Glutamatergic neuron (in vitro differentiated cells): ENCODE measurements around the gene TMEM80. TPM values are rescaled to one million over a fixed set of nuclear protein-coding genes. Genes with fewer than 3 reads are reported as not detected.

Experiments used
- DNase-seq: peaks from one replicate; pipeline ENCODE4 v3.0.0; 2022
- H3K27ac Mint-ChIP-seq: one replicate; pipeline ENCODE4 v1.8.0; 2020; ENCODE audit warnings: mild to moderate bottlenecking, mixed read lengths, inconsistent platforms; ENCODE audit not compliant: unreplicated experiment
- H3K27me3 Mint-ChIP-seq: one replicate; pipeline ENCODE4 v1.8.0; 2020; ENCODE audit warnings: mild to moderate bottlenecking, moderate library complexity, mixed read lengths, inconsistent platforms; ENCODE audit not compliant: unreplicated experiment
- H3K36me3 Mint-ChIP-seq: one replicate; pipeline ENCODE4 v1.8.0; 2020; ENCODE audit warnings: mild to moderate bottlenecking, mixed read lengths, inconsistent platforms; ENCODE audit not compliant: unreplicated experiment
- H3K4me1 Mint-ChIP-seq: one replicate; pipeline ENCODE4 v1.8.0; 2020; ENCODE audit warnings: mild to moderate bottlenecking, low read depth, mixed read lengths, inconsistent platforms; ENCODE audit not compliant: unreplicated experiment
- H3K4me3 Mint-ChIP-seq: one replicate; pipeline ENCODE4 v1.8.0; 2020; ENCODE audit warnings: mild to moderate bottlenecking, mixed read lengths, inconsistent platforms; ENCODE audit not compliant: unreplicated experiment
- H3K9me3 Mint-ChIP-seq: one replicate; pipeline ENCODE4 v1.8.0; 2020; ENCODE audit warnings: mild to moderate bottlenecking, moderate library complexity, mixed read lengths, inconsistent platforms; ENCODE audit not compliant: unreplicated experiment
- total RNA-seq: library from RNA; stranded (reverse); fragmentation: NEBNext Ultra II Directional; extraction: Animal tissue kit (Norgen Biotek cat#: 25700); gene quantifications from one replicate; pipeline ENCODE4 v1.2.1, GENCODE V29; 2021; ENCODE audit not compliant: unreplicated experiment
- TF ChIP-seq, protein P1 (sequence below): fragments of 200-600 bp; sonication (generic); IDR thresholded peaks from one replicate; pipeline ENCODE4 v1.5.0; 2021; ENCODE audit not compliant: partially characterized antibody, unreplicated experiment

TMEM80 gene
- total RNA-seq, 1 donor from 2014 or later, result 29.7 TPM

DNA sequence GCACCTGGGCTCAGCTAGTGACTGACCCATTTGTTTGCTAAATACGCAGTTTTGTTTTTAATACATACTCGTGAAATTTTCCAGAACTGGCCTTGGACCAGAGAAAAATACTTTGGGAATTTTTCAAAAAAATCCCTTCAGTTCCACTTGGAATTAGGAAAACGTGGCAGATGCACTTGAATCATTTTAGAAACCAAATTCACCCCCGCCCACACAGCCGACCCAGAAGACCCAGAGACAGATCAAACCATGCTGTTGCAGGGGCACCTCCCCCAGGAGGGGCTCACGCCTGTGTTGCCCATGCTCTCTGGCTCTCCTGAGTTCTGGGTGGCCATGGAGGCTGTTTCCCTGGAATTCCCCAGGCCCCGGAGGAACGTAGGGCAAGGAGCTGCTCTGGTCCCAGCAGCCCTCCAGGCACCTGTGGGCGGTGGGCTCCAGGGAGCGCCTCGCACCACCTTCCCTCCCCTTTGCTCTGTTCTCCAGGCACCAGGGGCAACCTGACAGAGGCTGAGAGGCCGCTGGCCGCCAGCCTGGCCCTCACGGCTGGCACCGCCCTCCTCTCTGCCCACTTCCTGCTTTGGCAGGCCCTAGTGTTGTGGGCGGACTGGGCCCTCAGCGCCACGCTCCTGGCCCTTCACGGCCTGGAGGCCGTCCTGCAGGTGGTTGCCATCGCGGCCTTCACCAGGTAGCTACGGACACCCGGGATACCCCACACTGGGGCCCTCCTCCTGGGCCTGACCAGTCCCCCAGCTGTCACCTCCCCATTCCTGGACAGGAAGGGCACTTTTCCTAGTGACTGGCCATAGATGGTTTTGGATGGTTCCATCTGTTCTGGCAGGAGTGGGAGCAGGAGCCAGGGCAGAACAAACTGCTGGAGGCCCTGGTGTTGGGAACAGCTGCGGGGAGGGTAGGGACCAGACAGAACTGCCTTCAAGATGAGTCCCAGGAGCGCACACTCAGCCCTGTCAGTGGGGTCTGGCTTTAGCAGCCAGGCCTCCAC lies 7.1 kb downstream of the TMEM80 start:
- Mint-ChIP-seq H3K9me3 (peaks cover 6% of the 10 kb centered on the region), H3K4me3 (no peak overlapping the region), H3K4me1 (peaks cover 10% of the 10 kb centered on the region), H3K27me3 (peaks cover 16% of the 10 kb centered on the region), H3K27ac (no peak overlapping the region), H3K36me3 (no peaks in the 10 kb centered on the region)
- DNase-seq, result no peak
- TF ChIP-seq, protein P1, sequence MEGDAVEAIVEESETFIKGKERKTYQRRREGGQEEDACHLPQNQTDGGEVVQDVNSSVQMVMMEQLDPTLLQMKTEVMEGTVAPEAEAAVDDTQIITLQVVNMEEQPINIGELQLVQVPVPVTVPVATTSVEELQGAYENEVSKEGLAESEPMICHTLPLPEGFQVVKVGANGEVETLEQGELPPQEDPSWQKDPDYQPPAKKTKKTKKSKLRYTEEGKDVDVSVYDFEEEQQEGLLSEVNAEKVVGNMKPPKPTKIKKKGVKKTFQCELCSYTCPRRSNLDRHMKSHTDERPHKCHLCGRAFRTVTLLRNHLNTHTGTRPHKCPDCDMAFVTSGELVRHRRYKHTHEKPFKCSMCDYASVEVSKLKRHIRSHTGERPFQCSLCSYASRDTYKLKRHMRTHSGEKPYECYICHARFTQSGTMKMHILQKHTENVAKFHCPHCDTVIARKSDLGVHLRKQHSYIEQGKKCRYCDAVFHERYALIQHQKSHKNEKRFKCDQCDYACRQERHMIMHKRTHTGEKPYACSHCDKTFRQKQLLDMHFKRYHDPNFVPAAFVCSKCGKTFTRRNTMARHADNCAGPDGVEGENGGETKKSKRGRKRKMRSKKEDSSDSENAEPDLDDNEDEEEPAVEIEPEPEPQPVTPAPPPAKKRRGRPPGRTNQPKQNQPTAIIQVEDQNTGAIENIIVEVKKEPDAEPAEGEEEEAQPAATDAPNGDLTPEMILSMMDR, result no peak

DNA sequence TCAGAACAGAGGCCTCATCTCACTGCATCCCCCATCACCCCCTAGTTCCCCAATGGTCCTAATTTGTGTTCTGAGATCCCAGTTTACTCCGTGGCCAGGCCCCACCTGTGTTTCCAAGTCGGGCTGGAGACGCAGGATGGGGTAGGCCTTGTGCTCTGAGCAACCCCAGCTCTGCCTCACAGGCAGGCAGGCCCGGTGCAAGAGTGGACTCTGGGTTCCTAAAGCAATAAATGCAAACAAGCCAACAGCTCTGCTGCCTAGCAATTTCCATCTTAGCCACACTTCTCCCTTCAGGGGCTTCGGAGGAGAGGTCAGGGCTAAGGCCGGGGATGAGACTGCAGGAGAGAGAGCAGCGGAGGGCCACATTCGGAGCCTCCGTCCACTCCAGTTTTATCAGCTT lies 7.9 kb downstream of the TMEM80 start:
- no peaks in the 10 kb centered on the region for H3K36me3 Mint-ChIP-seq
- H3K27ac Mint-ChIP-seq, result no peak overlapping the region
- H3K9me3 Mint-ChIP-seq, result peaks cover 6% of the 10 kb centered on the region
- peaks cover 3% of the 10 kb centered on the region for H3K4me1 Mint-ChIP-seq
- TF ChIP-seq, protein P1, result no peak
- H3K4me3 Mint-ChIP-seq, result no peak overlapping the region
- peaks cover 12% of the 10 kb centered on the region for H3K27me3 Mint-ChIP-seq
- no peak for DNase-seq

DNA sequence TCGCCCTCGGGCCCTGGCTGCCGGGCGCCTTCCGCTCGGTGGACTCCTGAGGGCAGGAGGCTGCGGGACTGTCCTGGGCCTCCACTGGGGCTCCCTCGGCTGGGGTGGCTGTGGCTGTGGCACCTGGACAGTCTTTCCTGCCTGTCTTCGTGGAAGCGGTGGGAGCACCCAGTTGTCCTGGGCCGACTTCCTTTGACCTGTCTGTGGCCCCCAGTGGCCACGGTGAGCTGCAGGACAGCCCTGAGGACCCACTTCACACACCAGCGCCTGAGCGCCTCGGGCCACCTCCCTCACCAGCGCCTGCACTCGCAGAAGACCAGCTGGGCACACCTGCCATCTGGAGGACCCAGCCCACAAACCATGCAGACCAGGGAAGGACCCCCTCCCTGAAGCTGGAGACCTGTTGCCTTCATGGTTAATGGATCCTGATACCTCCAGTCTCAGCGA lies 8.6 kb downstream of the TMEM80 start:
- no peak for DNase-seq
- H3K27me3 Mint-ChIP-seq, result peaks cover 11% of the 10 kb centered on the region
- H3K9me3 Mint-ChIP-seq, result peaks cover 6% of the 10 kb centered on the region
- TF ChIP-seq, protein P1, result no peak
- H3K27ac Mint-ChIP-seq, result no peak overlapping the region
- peaks cover 2% of the 10 kb centered on the region for H3K4me1 Mint-ChIP-seq
- H3K36me3 Mint-ChIP-seq, result no peaks in the 10 kb centered on the region
- no peak overlapping the region for H3K4me3 Mint-ChIP-seq

DNA sequence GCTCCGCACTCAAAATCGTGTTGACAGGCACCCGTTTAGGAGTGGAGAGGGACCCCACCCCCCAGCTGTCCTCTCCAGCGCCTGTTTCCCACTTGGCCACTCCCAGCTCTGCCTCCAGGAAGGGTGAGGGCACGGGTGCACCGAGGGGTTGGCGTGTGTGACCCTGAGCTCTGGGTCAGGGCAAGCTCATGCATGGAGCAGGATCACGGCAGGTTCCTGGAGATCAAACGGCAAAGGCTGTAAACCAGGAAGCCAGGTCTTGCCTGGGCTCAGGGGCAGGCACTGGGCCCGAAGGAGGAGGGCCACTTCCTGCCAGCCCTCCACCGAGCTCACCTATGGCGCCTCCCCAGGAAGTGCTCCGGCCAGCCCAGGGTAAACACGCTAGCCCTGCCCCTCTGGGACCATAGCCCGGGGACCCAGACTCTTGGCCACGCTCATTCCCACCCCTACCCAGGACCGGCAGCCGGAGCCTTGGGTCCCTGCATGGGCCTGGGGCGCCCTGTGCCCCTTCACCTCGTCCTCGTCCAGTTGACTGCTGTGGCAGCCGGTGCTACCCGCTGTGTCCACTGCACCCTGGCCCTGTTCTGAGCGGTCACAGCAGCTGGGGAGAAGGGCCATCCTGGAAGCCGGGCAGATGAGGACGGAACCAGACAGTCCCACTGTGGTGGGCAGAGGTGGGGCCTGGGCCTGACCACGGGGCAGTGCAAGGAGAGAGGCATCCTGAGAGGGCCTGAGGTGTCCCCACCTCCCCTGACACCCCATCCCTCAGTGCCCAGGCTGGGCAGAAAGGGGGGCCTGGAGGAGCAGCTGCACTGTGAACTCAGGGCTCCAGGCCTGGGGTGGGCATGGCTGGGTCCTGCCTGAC lies 9.4 kb downstream of the TMEM80 start:
- no peaks in the 10 kb centered on the region for H3K36me3 Mint-ChIP-seq
- no peak overlapping the region for H3K27ac Mint-ChIP-seq
- peaks cover 2% of the 10 kb centered on the region for H3K4me1 Mint-ChIP-seq
- DNase-seq, result no peak
- peaks cover 6% of the 10 kb centered on the region for H3K9me3 Mint-ChIP-seq
- H3K27me3 Mint-ChIP-seq, result peaks cover 11% of the 10 kb centered on the region
- H3K4me3 Mint-ChIP-seq, result no peak overlapping the region
- TF ChIP-seq, protein P1, result no peak
